ENCODE measurements around the gene TMSB4X.
A peak's percentile ranks its signal among the peaks of the same experiment; 100 is the strongest.
"Not testable (repeated sequence)": the region's sequence is repeated elsewhere in the genome, so short reads cannot be mapped to it uniquely, and the experiment has no call there.

TMSB4X gene

GRCh38 chrX:12976819-12977732 lies 2.2 kb downstream of the TMSB4X start:
- DNase-seq (ENCODE audit: low read depth) = not testable (repeated sequence)

- DNase-seq (ENCODE audit: low read depth) = no peak
Measured at GRCh38 chrX:12977761-12978204, 2.9 kb downstream of the TMSB4X start.

GRCh38 chrX:12978205-12979025 lies 3.5 kb downstream of the TMSB4X start:
- peak; percentile 61 for DNase-seq (ENCODE audit: low read depth)

GRCh38 chrX:12979026-12979607 lies 4.2 kb downstream of the TMSB4X start:
- no peak for DNase-seq (ENCODE audit: low read depth)

- DNase-seq (ENCODE audit: low read depth) = no peak
Measured at GRCh38 chrX:12979616-12980015, 4.7 kb downstream of the TMSB4X start.

- not testable (repeated sequence) for DNase-seq (ENCODE audit: low read depth)
Measured at GRCh38 chrX:12980039-12980438, 5.1 kb downstream of the TMSB4X start.

- no peak for DNase-seq (ENCODE audit: low read depth)
Measured at GRCh38 chrX:12981880-12982279, 7.0 kb downstream of the TMSB4X start.

- DNase-seq (ENCODE audit: low read depth) = peak; percentile 40
Measured at GRCh38 chrX:12984603-12985319, 9.9 kb downstream of the TMSB4X start.

- DNase-seq (ENCODE audit: low read depth) = no peak
Measured at GRCh38 chrX:12985331-12985730, 10.4 kb downstream of the TMSB4X start.

- no peak for DNase-seq (ENCODE audit: low read depth)
Measured at GRCh38 chrX:12986164-12986779, 11.4 kb downstream of the TMSB4X start.

- no peak for DNase-seq (ENCODE audit: low read depth)
Measured at GRCh38 chrX:12986886-12987285, 12.0 kb downstream of the TMSB4X start.

GRCh38 chrX:12987340-12987739 lies 12.4 kb downstream of the TMSB4X start:
- DNase-seq (ENCODE audit: low read depth) = no peak

- DNase-seq (ENCODE audit: low read depth) = no peak
Measured at GRCh38 chrX:12987900-12988594, 13.1 kb downstream of the TMSB4X start.

- no peak for DNase-seq (ENCODE audit: low read depth)
Measured at GRCh38 chrX:12988797-12989196, 13.9 kb downstream of the TMSB4X start.

- no peak for DNase-seq (ENCODE audit: low read depth)
Measured at GRCh38 chrX:12989461-12989860, 14.6 kb downstream of the TMSB4X start.

- no peak for DNase-seq (ENCODE audit: low read depth)
Measured at GRCh38 chrX:12991575-12991974, 16.7 kb downstream of the TMSB4X start.

GRCh38 chrX:12992544-12993118 lies 17.7 kb downstream of the TMSB4X start:
- DNase-seq (ENCODE audit: low read depth) = no peak

- no peak for DNase-seq (ENCODE audit: low read depth)
Measured at GRCh38 chrX:12993826-12994225, 18.9 kb downstream of the TMSB4X start.

GRCh38 chrX:12994321-12994720 lies 19.4 kb downstream of the TMSB4X start:
- DNase-seq (ENCODE audit: low read depth) = no peak

GRCh38 chrX:12996934-12997435 lies 22.1 kb downstream of the TMSB4X start:
- DNase-seq (ENCODE audit: low read depth) = no peak
